HG03469 (cell line): Measurements from ENCODE around the gene SETD1B.

ENCODE experiments used
- ATAC-seq: cut with Tn5 transposase; IDR thresholded peaks from one replicate; pipeline ENCODE4 v1.9.1; 2021; ENCODE audit warnings: mild to moderate bottlenecking, moderate library complexity, moderate number of reproducible peaks; ENCODE audit not compliant: unreplicated experiment

The SETD1B gene

GRCh38 chr12:121806546-121807423, 3.0 kb downstream of the SETD1B start:
- ATAC-seq = no peak

GRCh38 chr12:121807642-121808347, 4.0 kb downstream of the SETD1B start:
- ATAC-seq = no peak

- no peak for ATAC-seq
Measured at GRCh38 chr12:121808623-121809022, 4.8 kb downstream of the SETD1B start.

GRCh38 chr12:121809712-121810116, 5.9 kb downstream of the SETD1B start:
- no peak for ATAC-seq

GRCh38 chr12:121810234-121810817, 6.5 kb downstream of the SETD1B start:
- ATAC-seq = no peak

GRCh38 chr12:121810833-121811433, 7.1 kb downstream of the SETD1B start:
- no peak for ATAC-seq

GRCh38 chr12:121811434-121812319, 7.9 kb downstream of the SETD1B start:
- ATAC-seq = peak; percentile 63

- peak; percentile 8 for ATAC-seq
Measured at GRCh38 chr12:121812320-121812871, 8.6 kb downstream of the SETD1B start.

GRCh38 chr12:121812921-121813896, 9.4 kb downstream of the SETD1B start:
- ATAC-seq = no peak

GRCh38 chr12:121813951-121814350, 10.1 kb downstream of the SETD1B start:
- no peak for ATAC-seq

GRCh38 chr12:121814429-121815119, 10.8 kb downstream of the SETD1B start:
- ATAC-seq = no peak

- ATAC-seq = no peak
Measured at GRCh38 chr12:121815263-121815662, 11.5 kb downstream of the SETD1B start.

- ATAC-seq = no peak
Measured at GRCh38 chr12:121816925-121817647, 13.3 kb downstream of the SETD1B start.

- ATAC-seq = no peak
Measured at GRCh38 chr12:121817648-121818043, 13.8 kb downstream of the SETD1B start.

GRCh38 chr12:121819212-121819949, 15.6 kb downstream of the SETD1B start:
- ATAC-seq = no peak

- no peak for ATAC-seq
Measured at GRCh38 chr12:121820056-121820455, 16.2 kb downstream of the SETD1B start.
